Vein endothelial cell (primary cell): ENCODE measurements around the gene MAPK8IP1. TPM values are rescaled to one million over a fixed set of nuclear protein-coding genes. Genes with fewer than 3 reads are reported as not detected.

Experiments
- total RNA-seq: library from RNA; depleted of rRNA; stranded (reverse); fragments of >200 nt; gene quantifications from 2 replicates; pipeline ENCODE4 v1.2.3, GENCODE V29; 2012

The MAPK8IP1 gene
- 5.9 and 6.6 TPM in 2 replicates for total RNA-seq

GRCh38 chr11:45885274-45885920 is at the start of gene MAPK8IP1:
Gene MAPK8IP1, plus strand, starts transcription at chr11:45885651. Its CDS starts 170 bp downstream, at chr11:45885821.

DNA sequence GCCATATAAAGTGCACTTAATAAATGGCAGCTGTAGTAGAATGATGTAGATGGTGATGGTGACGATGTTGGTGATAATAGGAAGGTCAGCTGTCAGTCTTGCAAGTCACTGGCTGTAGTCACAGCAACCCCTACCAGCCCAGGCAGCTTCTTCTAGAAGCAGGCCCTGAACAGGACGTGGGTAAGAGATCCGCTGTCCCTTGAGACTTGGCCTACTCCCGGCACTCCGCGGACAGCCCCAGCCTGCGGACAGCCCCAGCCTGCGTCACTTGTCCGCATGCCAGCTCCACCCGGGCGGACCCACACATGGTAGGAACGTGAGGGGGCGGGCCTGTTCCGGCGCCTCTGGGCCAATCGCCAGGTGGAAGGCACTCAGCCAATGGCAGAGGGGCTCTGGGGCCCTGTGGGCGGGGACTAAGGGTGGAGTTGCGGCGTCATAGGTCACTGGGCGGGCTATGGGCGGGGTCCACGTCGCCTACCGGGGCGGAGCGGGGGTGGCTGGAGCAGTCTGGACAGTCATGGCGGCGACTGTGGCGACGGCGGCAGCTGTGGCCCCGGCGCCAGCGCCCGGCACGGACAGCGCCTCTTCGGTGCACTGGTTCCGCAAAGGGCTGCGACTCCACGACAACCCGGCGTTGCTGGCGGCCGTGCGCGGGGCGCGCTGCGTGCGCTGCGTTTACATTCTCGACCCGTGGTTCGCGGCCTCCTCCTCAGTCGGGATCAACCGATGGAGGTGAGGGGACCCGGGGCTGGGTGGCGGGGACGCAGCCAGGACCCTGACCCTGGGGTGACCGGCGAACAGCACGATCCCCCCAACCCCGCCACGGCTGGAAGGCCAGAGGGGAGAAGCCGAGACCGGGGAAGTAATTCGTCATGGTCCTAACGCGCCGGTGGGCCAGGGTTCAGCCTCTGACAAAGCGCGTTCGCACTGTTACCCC is 38.2 kb upstream of the MAPK8IP1 start, which contains the start of gene CRY2:
Gene CRY2, plus strand, starts transcription at position 502 of the 937 bp plus-strand sequence. Its CDS starts 16 bp downstream, at position 518.

GRCh38 chr11:45906965-45907611 is 21.6 kb downstream of the MAPK8IP1 start, which contains the start of gene FREY1:
Gene FREY1, minus strand, starts transcription at chr11:45907271. Its CDS starts 26 bp downstream, at chr11:45907245.

DNA sequence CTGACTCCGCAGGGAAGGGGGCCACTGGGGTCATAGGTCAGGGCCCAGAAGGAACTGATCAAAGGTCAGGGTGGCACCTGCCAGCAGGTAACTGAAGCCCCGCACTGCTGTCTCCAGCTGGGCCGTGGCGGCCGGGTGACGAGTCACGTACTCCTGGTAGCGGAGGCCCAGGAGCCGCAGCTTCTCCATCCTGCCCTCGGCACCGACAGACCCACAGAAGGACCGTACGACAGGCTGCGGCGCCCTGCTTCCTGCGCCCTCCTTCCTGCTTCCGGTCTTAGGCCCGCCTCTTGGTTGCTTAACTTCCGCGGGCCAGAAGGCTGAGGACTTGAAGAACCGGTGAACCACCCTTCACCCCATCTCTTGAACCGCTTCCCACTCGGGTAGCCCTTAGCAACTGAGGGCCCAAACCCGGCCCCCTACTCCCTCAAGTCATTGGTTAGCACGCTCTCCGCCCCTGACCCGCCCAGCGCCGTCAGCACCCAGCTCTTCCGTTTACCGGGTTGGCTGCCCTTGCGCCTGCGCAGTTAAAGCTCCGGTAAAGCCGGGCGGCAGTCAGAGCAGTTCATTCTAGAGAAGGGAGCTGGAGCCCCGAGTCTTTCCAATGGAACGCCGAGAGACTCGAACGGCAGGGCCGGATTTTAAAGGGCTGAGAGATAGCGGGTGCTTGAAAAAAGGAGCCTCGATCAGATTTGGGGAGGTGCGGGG is 32.3 kb downstream of the MAPK8IP1 start, which contains the start of gene PEX16:
Gene PEX16, minus strand, starts transcription at position 255 of the 708 bp plus-strand sequence. Its CDS starts 66 bp downstream, at position 189.

GRCh38 chr11:45922425-45923082 is 37.1 kb downstream of the MAPK8IP1 start, which contains the start of gene LARGE2:
Gene LARGE2, plus strand, starts transcription at chr11:45922656. Its CDS starts 227 bp downstream, at chr11:45922883.

Other genes with a start within 250 kb of the MAPK8IP1 start
- 48.7 and 90.7 TPM in 2 replicates for gene CHST1, start 220.0 kb upstream of the MAPK8IP1 start, total RNA-seq
- gene SLC35C1, start 80.5 kb upstream of the MAPK8IP1 start, total RNA-seq = 10.1 and 13.0 TPM in 2 replicates
- 10.2 and 13.7 TPM in 2 replicates for gene CRY2, start 38.2 kb upstream of the MAPK8IP1 start, total RNA-seq
- gene FREY1, start 21.6 kb downstream of the MAPK8IP1 start, total RNA-seq = 2.6 and 3.5 TPM in 2 replicates
- 26.8 and 35.9 TPM in 2 replicates for gene PEX16, start 32.2 kb downstream of the MAPK8IP1 start, total RNA-seq
- not detected in 2 replicates for gene LARGE2, start 37.0 kb downstream of the MAPK8IP1 start, total RNA-seq
- gene PHF21A, start 235.8 kb downstream of the MAPK8IP1 start, total RNA-seq = 12.1 and 21.4 TPM in 2 replicates